Pancreas (tissue), 10 donors: ENCODE data around the gene CNTNAP4. TPM values are rescaled to one million over a fixed set of nuclear protein-coding genes. Genes with fewer than 3 reads are reported as not detected.
A peak's percentile ranks its signal among the peaks of the same experiment; 100 is the strongest.

Source experiments
- ATAC-seq, 4 donors: fragments of 200-7000 bp; cut with Tn5 transposase; one replicate each; pipeline versions ENCODE4 v1.8.0 to v1.9.1; 2020; ENCODE audit warnings: mild to moderate bottlenecking in 4 of 4, moderate library complexity in 4 of 4
- DNase-seq, 6 donors: peaks; one replicate each; pipeline ENCODE4 v3.0.0-alpha.2; 2020
- FAIRE-seq: peaks from 2 replicates; lab custom pipeline; 2012; peaks lifted over from hg19 to GRCh38; lab: Jason Lieb, UNC
- H3K27ac ChIP-seq, 4 donors: fragments of 200-600 bp; sonication (generic); 1 replicate in 3 of 4; 2 replicates in 1 of 4; pipeline versions ENCODE4 v1.5.0 to v1.8.0; 2020
- H3K27me3 ChIP-seq, 4 donors: fragments of 200-600 bp; one replicate each; pipeline ENCODE4 v1.8.0; 2021
- H3K36me3 ChIP-seq, 3 donors: fragments of 200-600 bp; sonication (generic) in 1 of 3; one replicate each; pipeline versions ENCODE4 v1.5.0 to v1.8.0; 2020 to 2021
- H3K4me1 ChIP-seq, 3 donors: fragments of 200-600 bp; one replicate each; pipeline ENCODE4 v1.8.0; 2021
- H3K4me3 ChIP-seq, 4 donors: fragments of 200-600 bp; sonication (generic) in 2 of 4; one replicate each; pipeline versions ENCODE4 v1.5.0 to v1.8.0; 2020 to 2021
- H3K9me3 ChIP-seq, 4 donors: fragments of 200-600 bp; one replicate each; pipeline ENCODE4 v1.8.0; 2021
- WGBS, 2 donors: extraction: QIAGEN DNeasy Blood & Tissue Kit; methylation state at CpG; one replicate each; pipeline ENCODE4 v1.1.7; 2013; 5-methylcytosine and 5-hydroxymethylcytosine counted together
- intact Hi-C, 3 donors: fragments of 100-400 bp; cut with DNase I; formaldehyde crosslinking; loops; one replicate each; pipeline versions ENCODE4 v1.11.1 to v1.14.2; 2022
- polyA plus RNA-seq, 2 donors: library from polyadenylated mRNA; stranded (reverse); fragments of 200-250 nt; gene quantifications; one replicate each; pipeline ENCODE4 v1.2.3, GENCODE V29; 2013
- total RNA-seq, 6 donors: library from RNA; stranded (reverse); fragmentation: NEBNext Ultra II Directional in 4 of 6; extraction: Animal tissue kit (Norgen Biotek cat#: 25700) in 4 of 6; gene quantifications; one replicate each; pipeline versions ENCODE4 v1.2.1 to v1.2.4, GENCODE V29; 2021 to 2023
- TF ChIP-seq, protein P1 (sequence below), 4 donors: fragments of 200-600 bp; sonication (generic) in 3 of 4; IDR thresholded peaks; one replicate each; pipeline versions ENCODE4 v1.5.0 to v1.8.0; 2021; ENCODE audit warnings: antibody characterized with exemption in 4 of 4
- donor health status: healthy with polysubstance abuse.
- donor health status: DM: no; HTN: no; CAD: no; lungs with moderate emphysema.
- donor health status: DM: no; HTN: no; CAD: no.
- donor health status: control.
- donor health status: control.
- donor health status: Bipolar disorder and iron deficiency.
- donor health status: DM: yes; HTN: yes; CAD: no.
- donor health status: DM: no; HTN: no; CAD: no.
- donor health status: DM: no; HTN: no; CAD: no.
- donor health status: DM: yes; HTN: yes; CAD: no.

The CNTNAP4 gene
- total and polyA plus RNA-seq, 8 donors, result not detected

DNA sequence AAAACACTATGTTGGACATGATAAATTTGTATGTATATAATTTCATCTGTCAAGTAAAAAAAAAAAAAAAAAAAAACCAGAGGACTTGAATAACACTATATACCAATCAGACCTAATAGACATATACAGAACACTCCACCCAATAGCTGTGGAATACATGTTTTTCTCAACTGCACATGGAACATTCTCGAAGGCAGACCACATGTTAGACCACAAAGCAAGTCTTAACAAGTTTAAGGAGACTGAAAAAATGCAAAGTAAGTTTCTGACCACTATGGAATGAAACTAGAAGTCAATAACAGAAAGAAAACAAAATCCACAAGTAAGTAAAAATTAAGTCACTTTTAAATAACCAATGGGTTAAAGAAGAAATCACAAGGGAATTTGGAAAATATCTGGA, 8.4 kb upstream of the CNTNAP4 start:
- H3K9me3 ChIP-seq, result no peaks in the 10 kb centered on the region
- ATAC-seq (no peak), FAIRE-seq (no peak), DNase-seq (no peak)
- H3K36me3 ChIP-seq, result no peaks in the 10 kb centered on the region
- TF ChIP-seq, protein P1, sequence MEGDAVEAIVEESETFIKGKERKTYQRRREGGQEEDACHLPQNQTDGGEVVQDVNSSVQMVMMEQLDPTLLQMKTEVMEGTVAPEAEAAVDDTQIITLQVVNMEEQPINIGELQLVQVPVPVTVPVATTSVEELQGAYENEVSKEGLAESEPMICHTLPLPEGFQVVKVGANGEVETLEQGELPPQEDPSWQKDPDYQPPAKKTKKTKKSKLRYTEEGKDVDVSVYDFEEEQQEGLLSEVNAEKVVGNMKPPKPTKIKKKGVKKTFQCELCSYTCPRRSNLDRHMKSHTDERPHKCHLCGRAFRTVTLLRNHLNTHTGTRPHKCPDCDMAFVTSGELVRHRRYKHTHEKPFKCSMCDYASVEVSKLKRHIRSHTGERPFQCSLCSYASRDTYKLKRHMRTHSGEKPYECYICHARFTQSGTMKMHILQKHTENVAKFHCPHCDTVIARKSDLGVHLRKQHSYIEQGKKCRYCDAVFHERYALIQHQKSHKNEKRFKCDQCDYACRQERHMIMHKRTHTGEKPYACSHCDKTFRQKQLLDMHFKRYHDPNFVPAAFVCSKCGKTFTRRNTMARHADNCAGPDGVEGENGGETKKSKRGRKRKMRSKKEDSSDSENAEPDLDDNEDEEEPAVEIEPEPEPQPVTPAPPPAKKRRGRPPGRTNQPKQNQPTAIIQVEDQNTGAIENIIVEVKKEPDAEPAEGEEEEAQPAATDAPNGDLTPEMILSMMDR (IDR thresholded peaks at IDR 0.05), result no peak
- no peak overlapping the region for H3K27ac ChIP-seq
- WGBS, 2 donors, result 76 to 87% methylated on average over 1 of the region's 1 CpG
- intact Hi-C loops, result no loop called here
- no peaks in the 10 kb centered on the region for H3K27me3 ChIP-seq
- H3K4me1 ChIP-seq, result no peaks in the 10 kb centered on the region
- no peak overlapping the region for H3K4me3 ChIP-seq

DNA sequence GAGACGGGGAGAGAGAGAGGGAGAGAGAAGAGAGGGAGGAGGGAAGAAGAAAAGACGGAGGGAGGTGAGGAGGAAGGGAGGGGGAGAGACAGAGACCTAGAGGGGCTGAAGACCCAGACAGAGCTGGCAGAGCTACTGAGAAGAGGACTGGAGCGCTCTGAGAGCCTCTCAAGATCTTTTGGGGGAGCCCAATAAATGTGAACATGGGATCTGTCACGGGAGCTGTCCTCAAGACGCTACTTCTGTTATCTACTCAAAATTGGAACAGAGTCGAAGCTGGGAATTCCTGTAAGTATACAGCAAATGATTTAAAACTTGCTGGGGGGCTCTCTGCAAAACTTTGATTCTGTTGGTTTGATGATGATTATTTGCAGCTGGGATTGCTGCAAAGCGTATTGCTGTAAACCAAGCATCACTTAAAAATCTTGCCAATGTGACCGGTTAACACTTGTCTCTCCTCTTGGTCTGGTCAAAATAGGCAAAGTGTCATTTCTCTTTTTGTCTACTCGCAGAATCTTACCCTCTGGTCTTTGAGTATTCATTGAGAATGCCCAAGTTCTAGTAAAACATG, 344 bp downstream of the CNTNAP4 start:
- TF ChIP-seq, protein P1 (IDR thresholded peaks at IDR 0.05), result no peak
- Histone ChIP-seq H3K9me3 (no peaks in the 10 kb centered on the region), H3K36me3 (no peaks in the 10 kb centered on the region), H3K27ac (no peak overlapping the region), H3K4me1 (no peaks in the 10 kb centered on the region), H3K27me3 (peaks cover 0 to 5% (median 0%) of the 10 kb centered on the region in 4 donors), H3K4me3 (no peak overlapping the region)
- intact Hi-C loops, result loop anchor here in 1 of 3 donors (10.0 kb wide), 1 partner anchor 887 kb away; no protein-coding TSS in a partner anchor
- DNase-seq (no peak), ATAC-seq (no peak), FAIRE-seq (no peak)
- WGBS, 2 donors, result 39 to 43% methylated on average over 9 of the region's 9 CpGs

DNA sequence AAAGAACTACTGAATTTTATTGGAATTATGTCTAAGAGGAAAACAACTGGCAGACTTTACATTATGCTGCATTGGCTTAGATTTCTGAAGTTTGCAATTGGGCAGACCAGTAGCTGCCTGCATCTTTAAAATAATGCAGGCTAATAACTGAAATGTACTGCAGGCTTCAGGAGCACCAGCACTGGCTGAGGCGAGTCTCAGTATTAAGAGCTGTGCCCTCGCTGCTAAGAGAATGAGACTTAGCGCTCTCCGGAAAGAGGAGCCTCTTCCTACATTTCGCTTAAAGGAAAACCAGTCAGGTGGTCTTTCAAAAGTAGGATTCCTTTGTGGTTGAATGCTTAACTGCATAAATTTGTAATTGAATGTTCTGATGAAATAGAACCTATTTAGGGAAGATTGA, 885 bp downstream of the CNTNAP4 start:
- ATAC-seq (no peak), DNase-seq (no peak), FAIRE-seq (no peak)
- H3K4me1 ChIP-seq, result no peaks in the 10 kb centered on the region
- TF ChIP-seq, protein P1 (IDR thresholded peaks at IDR 0.05), result no peak
- intact Hi-C loops, result loop anchor here in 1 of 3 donors (10.0 kb wide), 1 partner anchor 887 kb away; no protein-coding TSS in a partner anchor
- H3K27ac ChIP-seq, result no peak overlapping the region
- peaks cover 0 to 5% (median 0%) of the 10 kb centered on the region in 4 donors for H3K27me3 ChIP-seq
- H3K36me3 ChIP-seq, result no peaks in the 10 kb centered on the region
- no peaks in the 10 kb centered on the region for H3K9me3 ChIP-seq
- no peak overlapping the region for H3K4me3 ChIP-seq
- 82 to 87% methylated on average over 5 of the region's 5 CpGs for WGBS, 2 donors

DNA sequence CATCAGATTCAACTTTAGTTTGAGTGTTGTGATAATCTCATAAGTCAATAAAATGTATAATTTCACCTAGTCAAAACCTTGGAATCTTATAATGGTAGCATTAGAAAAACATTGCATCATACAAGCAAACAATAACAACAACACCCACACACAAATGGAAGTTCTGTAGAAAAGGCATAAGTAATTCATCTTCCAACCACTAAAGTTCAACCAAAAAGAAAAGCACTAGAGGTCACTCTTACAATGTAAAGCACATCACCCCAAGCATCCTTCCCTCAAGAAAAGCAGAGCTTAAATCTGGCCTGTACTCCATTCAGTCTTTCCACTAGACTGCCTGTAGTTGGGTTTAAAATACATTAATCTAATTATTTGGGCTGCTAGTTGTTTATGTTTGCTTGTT, 1.8 kb downstream of the CNTNAP4 start:
- ATAC-seq, result peak in 3 of 4 donors; percentile 34 to 57 (median 51)
- H3K4me3 ChIP-seq, result no peak overlapping the region
- TF ChIP-seq, protein P1 (IDR thresholded peaks at IDR 0.05), result no peak
- H3K27me3 ChIP-seq, result peaks cover 0 to 5% (median 0%) of the 10 kb centered on the region in 4 donors
- H3K4me1 ChIP-seq, result no peaks in the 10 kb centered on the region
- intact Hi-C loops, result loop anchor here in 1 of 3 donors (10.0 kb wide), 1 partner anchor 886 kb away; no protein-coding TSS in a partner anchor
- no peak for FAIRE-seq
- H3K36me3 ChIP-seq, result no peaks in the 10 kb centered on the region
- no peak for DNase-seq
- H3K9me3 ChIP-seq, result no peaks in the 10 kb centered on the region
- H3K27ac ChIP-seq, result no peak overlapping the region
